Prostate gland (tissue), 2 donors: ENCODE measurements around the gene PSAPL1.

Source experiments
- CTCF ChIP-seq, 4 experiments: fragments of 200-600 bp in 2 of 4; fragments of 450-650 bp in 2 of 4; sonication (generic) in 2 of 4; IDR thresholded peaks; 1 replicate in 3 of 4; 2 replicates in 1 of 4; pipeline ENCODE4 v1.5.1; 2016 to 2019; ENCODE audit warnings: antibody characterized with exemption in 4 of 4, mild to moderate bottlenecking in 2 of 4, moderate library complexity in 2 of 4
- POLR2AphosphoS5 ChIP-seq: sonication (generic); formaldehyde crosslinking; IDR thresholded peaks from one replicate; pipeline ENCODE4 v1.6.1; 2017; ENCODE audit warnings: antibody characterized with exemption

GRCh38 chr4:7402526-7402925 is 32.2 kb downstream of the PSAPL1 start:
- TF ChIP-seq CTCF (IDR thresholded peaks at IDR 0.05): no peak
- TF ChIP-seq POLR2AphosphoS5: no peak
